Fibroblast of peridontal ligament (primary cell): ENCODE results near the gene ADAMTS12.

Source experiments
- DNase-seq: peaks from one replicate; pipeline ENCODE4 v3.0.0-alpha.2; 2010; ENCODE audit errors: extremely low read depth

The ADAMTS12 gene

DNA sequence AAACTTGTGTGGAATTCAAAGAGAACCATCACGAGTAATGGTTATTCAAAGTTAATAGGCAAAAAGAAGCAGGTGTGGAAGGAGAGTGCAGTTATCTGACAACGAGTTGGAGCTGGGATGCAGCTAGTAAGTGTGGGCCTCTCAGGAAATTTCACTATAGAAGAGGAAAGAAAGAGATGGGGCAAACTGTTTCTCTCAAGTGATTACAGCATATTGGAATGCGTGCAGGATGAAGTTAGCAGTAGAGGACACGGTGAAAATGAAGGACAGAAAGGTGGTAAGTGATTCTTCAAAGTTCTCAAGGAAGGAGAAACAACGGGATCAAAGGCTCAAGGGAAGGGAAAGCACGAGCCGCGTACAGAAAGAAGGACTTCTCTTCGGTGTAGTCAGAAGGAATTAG is 84.0 kb downstream of the ADAMTS12 start:
- no peak for DNase-seq

DNA sequence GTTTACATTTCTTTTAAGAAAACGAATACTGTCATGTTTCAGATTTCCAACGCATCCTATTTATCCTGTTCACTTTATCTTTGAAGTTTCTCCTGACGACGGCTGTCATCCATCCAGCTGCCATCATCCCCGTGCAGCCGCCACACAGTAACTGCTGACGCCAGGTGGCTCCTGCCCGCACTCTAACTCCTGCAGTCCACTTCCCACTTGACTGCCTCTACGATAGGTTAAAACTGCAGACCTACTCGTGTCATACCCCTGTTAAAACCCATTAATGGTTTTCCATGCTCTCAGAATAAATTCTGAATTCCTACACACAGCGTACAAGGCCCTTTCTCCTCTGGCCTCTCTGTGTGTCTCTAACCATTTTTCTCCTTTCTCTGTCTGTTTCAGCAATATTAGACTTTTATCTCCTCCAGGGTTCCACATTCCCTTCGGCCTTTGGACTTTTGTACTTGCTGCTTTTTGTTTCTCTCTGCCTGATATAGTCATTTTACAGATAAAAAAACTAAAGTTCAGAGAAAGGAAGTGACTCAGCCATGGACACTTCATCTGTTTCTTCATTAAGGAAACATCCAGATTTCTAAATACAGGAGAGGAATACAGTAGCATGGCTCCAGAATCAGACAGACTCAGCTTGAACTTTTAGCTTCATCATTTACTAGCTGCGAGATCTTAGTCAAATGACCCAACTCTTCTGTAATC is 84.9 kb downstream of the ADAMTS12 start:
- peak; percentile 61 for DNase-seq

DNA sequence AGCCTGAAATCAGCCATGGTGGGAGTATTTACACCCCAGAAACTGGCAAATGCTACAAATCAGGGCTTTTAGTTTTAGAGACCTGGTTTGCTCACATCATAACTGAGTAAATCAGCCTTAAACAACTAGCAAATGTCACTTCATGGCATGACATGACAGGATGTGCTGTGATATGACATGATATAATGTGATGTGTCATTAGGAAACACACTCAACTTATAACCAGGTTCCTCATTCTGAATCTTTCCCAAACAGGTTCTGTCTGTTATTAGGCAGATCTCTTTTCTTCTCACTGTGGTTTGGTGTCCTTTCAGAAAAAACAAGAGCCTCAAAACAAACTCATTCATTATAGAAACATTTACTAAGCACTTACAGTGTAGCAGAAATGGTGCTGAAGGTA is 90.5 kb downstream of the ADAMTS12 start:
- DNase-seq: no peak

DNA sequence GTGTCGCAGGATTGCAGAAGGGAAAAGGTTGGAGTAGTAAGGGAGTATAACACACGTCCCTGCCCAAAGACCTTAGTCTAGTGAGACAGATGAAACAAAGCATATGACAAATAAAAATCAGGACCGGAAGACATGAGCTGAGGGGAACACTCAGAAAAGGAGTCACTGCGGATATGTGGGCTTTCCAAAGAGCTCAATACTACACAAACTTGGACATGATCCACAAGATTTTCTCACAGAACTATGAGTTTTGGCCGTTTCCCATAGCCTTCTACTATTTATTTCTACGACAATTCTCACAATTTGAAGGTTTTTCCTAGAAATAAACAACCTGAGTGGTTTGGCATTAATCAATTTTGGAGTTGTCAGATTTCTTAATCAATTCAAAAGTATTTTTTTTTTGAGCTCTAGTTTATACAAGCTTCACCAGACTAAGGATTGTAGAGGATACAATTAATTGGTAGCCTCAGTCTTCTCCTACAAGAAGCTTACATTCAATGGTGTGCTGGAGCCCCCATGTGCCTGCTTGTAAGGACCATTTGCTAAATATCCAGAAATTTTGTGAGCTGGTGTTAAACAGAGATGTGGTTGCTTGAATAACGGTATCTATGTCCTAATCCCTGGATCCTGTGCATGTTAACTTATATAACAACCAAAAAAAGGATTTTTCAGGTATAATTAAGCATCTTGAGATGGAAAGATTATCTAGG is 91.4 kb downstream of the ADAMTS12 start:
- peak; percentile 21 for DNase-seq

DNA sequence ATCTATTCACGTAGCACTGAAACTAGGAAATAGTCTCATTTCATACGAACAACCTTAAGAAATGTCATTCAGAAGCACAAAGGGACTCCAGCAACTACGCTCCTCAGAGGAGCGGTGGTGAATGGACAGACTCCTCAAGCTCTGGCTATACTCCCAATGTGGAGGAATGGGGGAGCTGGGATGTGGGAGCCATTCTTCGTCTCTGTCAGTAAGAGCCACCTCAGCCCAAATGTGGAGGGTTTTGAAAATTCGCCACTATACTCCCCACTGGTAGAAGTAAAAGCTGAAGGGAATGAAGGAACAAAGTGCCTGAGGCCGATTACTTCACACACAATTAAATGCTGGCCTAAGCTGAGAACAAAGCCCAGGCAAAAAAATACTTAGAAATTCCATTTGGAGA is 96.3 kb downstream of the ADAMTS12 start:
- DNase-seq: no peak

DNA sequence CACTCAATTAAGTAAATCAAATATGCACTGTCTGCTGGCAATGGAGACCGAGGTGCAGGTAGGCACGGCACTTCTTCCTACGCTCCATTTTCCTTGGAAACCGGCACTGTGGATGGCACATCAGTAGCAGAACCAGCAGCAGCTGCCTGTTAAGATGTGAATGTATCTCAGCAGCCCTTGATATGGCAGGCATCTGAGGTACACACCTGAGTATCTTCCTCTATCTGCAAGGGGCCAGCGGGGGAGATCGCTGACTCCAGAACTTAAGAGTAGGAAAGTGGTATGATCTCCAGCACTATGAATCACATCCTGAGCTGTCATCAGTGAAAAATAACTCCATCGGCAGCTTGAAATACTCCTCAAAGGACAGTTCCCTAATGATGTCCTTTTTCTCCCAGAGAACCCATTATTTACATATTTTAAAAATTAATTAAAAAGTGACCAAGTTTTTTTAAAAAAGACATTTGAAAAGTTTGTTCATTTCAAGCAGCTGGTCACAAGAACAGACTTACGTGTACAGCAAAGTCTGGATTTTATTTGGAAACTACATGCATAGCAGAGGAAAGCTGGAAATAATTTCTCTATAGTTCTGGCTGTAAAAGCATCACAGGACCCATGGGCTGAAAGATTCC is 97.1 kb downstream of the ADAMTS12 start:
- DNase-seq: peak; percentile 53

DNA sequence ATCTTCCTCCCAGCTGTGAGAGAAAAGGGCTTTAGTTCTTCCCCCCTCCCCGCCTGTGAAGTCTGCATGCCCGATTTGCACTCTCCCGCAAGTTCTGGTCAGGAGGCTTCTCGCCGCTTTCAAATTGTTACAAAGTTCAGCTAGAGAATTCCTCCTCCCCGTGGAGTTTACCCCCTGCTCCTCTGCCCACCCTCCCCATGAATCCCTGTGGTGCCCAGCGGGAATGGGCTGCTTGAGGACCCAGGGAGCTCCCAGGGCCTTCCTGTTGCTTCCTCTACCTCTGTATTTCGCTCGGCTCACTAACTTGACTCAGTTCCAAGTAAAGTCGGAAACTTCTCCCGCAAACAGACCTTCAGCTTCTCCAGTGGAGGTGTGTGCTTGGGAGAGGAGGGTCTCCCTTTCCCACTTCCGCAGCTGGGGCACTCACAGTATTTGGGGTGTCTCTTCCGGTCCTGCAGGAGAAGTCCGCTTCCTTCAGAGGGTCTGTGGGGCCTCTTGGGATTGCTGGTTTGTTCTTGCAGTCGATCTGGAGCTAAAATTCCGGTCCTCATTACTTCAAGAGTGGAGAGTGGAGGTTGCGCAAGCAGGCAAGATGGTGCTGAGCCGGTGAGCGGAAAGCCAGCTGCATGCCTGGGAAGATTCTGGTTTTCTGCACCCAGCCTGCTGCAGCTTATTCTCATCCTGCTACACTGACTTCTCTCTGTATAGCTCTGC is 97.8 kb downstream of the ADAMTS12 start:
- no peak for DNase-seq

DNA sequence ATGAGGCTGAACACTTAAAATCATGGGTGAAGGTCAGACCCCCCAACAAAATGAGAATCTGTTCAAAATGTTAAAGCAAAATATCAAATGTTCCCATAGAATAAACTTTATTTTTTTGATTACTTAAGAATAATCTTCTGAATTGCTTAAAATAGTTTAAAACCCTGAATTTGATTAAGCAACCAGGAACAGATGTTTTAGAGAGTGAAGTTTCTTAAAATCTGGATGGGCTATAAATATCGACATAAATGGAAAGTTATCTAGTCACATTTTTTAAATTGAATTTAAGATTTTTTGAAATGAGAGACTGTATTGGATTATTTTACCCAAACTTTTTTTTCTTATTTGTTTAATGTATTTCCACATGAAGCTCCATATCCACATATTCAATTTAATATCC is 98.5 kb downstream of the ADAMTS12 start:
- peak; percentile 71 for DNase-seq

DNA sequence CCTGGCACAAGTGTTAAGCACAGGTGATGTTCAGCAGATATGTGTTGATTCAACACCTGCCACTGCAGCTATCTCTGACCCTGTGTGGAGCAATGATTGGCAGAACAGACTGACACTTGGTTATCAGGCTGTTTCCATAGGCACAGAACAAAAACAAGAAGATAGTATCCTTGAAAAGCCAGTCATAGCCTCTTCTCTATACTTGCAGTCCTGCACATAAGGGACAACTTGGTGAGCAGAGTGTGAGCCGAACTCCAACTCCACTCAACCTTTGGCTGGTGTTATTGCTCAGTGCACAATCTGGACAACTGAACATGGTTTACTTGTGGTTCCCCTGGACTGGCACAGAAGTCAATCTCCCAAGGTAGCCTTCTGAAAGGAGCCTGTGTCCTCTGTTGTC is 99.2 kb downstream of the ADAMTS12 start:
- DNase-seq: no peak

DNA sequence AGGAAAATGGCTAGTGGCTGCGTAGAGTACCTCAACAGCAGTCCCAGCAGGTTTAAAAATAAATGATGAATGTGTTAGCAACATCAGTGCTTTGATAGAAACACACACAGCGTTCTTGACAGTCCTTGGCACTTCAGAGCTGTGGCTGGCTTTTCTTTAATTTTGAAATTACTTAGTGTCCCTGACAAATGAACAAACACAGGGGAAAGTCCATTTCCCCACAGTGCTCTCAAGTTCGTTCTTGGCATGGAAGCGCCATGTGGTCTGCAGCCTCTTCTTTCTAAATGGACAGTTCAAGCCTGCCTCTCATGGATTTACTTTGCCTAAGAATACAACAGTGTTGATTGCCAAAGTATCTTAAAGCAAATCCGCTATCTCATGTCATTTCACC is 102.2 kb downstream of the ADAMTS12 start:
- no peak for DNase-seq

DNA sequence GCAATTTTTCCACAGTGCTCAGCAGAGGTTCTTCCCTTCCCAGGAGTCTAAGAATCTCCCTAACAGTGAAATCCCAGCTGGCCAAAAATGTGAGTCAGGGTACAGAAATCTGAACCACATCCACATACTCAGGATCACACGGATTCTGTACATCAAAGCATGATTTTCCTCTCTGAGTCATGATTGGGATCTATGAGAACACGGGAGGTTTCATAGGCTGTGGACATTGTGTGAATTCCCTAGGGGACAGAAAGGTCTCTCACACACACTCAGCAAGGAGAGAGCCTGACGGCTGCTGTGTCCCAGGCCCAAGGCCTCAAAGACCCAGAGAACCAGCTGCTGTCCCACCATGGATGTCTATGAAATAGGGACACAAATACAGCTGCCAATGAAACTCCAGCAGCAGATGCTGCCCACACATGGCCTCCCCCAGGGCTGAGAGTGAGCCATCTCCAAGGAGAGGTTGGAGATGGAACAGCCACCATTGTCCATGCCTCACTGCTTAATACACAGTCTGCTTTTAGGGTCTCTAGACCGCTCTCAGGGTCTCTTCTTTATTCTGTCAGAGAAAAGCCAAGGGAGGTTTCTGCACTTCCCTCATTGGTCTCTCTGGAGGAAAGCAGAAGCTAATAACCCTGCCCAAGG is 102.7 kb downstream of the ADAMTS12 start:
- peak; percentile 97 for DNase-seq

DNA sequence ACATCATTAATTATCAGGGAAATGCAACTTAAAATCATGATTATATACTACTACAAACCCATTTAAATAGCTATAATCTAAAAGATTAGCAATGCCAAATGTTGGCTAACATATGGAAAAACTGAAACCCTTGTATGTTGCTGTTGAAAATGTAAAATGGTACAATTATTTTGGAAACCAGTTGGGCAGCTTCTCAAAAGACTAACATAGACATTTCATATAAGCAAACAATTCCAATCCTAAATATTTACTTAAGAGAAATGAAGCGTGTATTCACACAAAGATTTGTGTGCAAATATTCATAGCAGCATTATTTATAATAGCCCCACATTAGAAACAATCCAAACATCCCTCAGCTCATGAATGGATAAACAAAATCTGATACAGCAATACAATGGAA is 106.2 kb downstream of the ADAMTS12 start:
- no peak for DNase-seq

DNA sequence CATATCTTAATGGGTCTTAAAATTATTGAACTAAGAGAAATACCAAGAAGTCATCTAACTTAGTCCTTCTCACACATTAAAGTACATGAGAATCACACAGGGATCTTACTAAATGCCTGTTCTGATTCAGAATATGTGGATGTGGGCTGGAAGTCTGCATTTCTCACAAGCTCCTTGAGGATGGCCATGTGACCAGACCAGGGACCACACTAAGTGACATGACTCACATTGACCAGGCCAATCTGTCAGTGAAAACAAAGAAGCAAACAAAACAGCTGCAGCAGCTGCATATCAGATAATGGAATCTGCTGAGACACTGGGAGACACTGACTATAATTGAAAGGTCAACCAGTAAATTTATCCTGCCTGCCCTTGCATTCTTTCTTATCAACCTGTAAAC is 110.5 kb downstream of the ADAMTS12 start:
- DNase-seq: peak; percentile 57

DNA sequence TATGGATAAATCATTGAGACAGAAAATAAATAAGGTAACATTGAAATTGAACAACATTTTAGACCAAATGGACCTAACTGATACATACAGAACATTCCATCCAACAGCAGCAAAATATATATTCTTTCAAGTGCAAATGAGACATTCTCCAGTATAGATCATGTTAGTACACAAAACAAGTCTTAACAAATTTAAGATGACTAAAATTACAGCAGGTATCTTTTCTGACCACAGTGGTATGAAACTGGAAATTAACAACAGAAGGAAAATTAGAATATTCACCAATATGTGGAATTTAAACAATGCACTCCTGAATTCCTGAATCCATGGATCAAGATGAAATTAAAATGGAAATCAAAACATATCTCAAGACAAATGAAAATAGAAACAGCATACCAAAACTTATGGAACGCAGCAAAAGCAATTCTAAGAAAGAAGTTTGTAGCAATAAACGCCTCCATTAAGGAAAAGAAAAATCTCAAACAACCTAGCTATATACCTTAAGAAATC is 115.6 kb downstream of the ADAMTS12 start:
- no peak for DNase-seq

DNA sequence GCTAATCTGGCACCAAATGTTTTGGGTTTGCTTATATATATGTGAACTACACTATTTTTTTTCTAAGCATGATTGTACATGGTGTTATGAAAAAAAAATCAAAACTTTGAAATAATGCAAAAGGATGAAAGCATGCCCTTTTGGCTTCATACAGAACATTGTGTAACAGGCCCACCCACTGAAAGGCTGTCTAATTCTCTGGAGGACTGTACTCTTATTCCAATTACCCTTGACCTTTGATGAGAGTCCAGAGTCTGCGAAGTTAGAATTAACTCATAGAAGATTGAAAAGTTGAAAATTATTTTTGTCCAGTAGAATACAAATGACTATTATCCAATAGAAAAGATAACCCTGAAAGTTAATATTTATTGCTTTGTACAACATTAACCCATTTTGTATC is 117.4 kb downstream of the ADAMTS12 start:
- peak; percentile 52 for DNase-seq

DNA sequence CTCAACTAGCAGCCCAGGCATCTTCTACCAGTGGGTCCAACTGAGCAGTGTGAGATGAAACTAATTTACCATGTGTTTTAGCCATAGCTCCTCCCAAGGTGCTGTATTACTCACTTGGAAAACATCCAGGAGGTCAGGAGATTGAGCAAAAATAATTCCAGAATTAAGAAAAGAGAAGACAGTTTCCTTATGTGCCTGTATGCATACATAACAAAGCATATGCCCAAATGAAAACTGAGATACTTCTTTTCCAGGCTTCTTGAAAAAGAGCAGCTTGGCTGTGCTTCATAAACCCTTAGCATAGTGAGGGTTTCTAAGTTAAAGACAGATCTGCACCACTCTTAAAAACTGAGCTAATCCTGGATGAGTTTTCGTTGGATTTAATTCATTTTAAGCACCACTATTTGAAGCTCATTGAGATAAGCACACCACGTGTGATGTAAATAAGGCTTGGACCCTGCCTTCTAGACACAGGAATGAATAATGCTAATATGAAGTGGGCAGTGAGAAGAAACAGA is 119.4 kb downstream of the ADAMTS12 start:
- peak; percentile 73 for DNase-seq

DNA sequence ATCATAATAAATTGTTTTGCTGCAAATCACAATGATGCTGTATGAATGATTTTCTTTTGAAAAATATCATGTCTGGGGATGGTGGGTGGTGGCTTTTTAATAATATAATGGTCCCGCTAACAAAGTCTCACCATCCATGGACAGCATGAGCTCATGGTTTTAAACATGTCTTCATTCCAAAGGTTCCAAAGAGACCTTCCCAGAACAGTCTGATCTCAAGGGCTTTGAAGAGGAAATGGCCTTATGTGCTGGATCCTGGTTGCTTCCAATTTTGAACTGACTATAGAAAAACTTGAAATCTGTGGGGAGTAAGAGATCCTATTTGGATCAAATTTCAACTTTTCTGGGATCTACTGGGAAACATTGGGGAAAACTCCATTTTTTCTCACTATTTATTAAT is 121.8 kb downstream of the ADAMTS12 start:
- DNase-seq: no peak

DNA sequence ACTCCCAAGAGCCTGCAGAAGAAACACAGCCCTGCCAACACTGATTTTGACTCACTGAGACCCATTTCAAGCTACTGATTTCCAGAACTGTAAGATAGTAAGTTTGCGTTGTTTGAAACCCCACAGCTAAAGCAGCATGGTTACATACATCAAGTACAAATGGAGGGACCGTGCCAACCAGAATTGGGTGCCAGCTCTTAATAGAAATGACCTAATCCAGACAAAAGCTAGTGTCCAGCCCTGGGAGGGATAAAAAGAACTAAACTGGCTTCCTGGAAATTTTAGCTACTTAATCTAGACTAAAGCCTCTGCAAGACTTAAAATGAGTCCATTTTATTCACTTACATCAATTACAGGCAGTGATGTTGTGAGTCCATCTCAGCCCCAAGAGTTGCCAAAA is 122.6 kb downstream of the ADAMTS12 start:
- DNase-seq: no peak

DNA sequence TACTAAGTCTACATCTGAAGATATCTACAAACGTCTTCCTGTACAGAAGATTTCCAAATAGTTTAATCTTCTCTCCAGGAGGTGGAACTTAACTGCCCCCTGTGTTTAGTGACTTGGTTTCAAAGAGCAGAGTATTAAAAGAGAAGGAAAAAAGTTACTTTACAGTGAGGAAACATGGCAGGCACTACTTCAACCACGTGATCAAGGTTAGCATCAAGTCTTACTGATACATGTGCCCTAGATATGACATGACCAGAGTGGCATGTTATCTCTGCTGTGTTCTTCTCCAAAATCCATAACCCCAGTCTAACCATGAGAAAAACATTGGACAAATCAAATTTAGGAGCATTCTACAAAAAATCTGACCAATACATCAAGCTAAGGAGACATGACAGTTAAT is 125.8 kb downstream of the ADAMTS12 start:
- no peak for DNase-seq

DNA sequence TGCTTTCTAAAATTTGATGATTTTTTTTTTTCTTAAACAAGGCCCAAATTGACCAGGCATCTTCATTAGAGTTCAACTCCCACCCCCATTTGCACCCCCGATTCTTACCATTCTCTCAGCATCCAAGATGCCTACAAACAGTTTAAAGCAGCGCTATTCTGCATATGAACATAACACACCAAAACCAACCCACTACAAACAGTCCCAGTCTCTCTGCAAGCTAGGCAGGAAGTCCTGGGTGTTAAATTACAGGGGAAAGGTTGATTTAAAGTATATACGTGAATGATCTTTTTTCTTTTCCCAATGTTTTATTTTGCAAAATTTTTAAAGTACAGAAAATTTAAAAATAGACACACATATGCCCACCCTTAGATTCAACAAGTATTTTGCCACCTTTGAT is 127.0 kb downstream of the ADAMTS12 start:
- no peak for DNase-seq

DNA sequence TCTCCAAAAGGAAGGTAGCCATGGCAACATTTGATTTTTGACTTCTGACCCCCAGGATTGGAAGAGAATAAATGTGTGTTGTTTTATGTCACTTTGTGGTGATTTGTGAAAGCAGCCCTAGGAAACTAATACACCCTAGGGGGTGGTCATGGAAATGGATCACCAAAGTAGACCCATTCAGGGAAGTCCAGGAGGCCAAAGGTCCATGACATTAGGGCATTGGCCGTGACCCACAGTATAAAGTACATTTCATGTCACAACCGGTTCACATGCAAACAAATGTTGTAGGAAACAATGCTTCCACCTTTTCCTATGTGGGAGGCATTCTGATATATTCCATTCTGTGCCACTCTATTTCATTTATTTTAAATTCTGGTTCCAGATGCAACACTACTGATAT is 128.4 kb downstream of the ADAMTS12 start:
- no peak for DNase-seq

DNA sequence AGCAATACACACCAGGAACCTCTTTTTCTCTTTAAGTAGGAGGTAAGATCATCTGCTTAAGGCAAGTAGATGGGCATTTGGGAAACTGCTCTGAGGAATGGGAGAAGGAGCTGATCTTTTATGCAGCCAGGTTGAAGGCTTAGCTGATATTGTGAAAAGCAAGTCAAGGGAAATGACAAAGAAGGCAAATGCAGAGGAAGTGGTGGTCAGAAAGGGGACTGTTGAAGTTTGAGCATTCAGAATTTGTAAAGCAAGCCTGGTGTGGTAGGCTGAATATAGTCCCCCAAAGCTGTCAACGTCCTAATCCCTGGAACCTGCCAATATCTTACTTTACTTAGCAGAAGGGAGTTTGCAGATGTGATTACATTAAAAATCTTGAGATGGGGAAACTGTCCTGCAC is 128.9 kb downstream of the ADAMTS12 start:
- DNase-seq: no peak
